ENCODE data around the gene SDK1. TPM values are rescaled to one million over a fixed set of nuclear protein-coding genes. Genes with fewer than 3 reads are reported as not detected.
A peak's percentile ranks its signal among the peaks of the same experiment; 100 is the strongest.

The SDK1 gene
- total RNA-seq, 4 donors from 2014 or later, result 2.5 to 12.9 (median 6.1) TPM

DNA sequence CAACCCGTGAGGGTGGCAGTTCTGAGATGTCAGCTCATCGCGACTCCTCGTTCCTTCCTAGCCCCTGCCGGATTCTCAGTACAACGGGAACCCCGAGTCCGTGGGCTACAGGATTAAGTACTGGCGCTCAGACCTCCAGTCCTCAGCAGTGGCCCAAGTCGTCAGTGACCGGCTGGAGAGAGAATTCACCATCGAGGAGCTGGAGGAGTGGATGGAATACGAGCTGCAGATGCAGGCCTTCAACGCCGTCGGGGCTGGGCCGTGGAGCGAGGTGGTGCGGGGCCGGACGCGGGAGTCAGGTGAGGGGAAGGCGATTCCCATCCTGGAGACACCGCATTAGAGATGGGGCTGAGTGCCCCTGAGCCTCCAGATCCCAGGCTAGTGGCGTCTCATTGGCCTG is 812.9 kb downstream of the SDK1 start:
- Histone ChIP-seq H3K36me3 (no peaks in the 10 kb centered on the region), H3K4me3 (no peak overlapping the region), H3K4me1 (no peaks in the 10 kb centered on the region), H3K27me3 (no peaks in the 10 kb centered on the region), H3K9me3 (no peaks in the 10 kb centered on the region), H3K27ac (no peak overlapping the region)
- DNase-seq (ENCODE audit: low spot score in 2 of 2), result peak in 1 of 2 donors; percentile 39
- no peak for TF ChIP-seq POLR2A (IDR thresholded peaks at IDR 0.05)
- TF ChIP-seq POLR2AphosphoS5 (IDR thresholded peaks at IDR 0.05), result no peak
- TF ChIP-seq EP300 (IDR thresholded peaks at IDR 0.05), result no peak
- TF ChIP-seq, protein P1, sequence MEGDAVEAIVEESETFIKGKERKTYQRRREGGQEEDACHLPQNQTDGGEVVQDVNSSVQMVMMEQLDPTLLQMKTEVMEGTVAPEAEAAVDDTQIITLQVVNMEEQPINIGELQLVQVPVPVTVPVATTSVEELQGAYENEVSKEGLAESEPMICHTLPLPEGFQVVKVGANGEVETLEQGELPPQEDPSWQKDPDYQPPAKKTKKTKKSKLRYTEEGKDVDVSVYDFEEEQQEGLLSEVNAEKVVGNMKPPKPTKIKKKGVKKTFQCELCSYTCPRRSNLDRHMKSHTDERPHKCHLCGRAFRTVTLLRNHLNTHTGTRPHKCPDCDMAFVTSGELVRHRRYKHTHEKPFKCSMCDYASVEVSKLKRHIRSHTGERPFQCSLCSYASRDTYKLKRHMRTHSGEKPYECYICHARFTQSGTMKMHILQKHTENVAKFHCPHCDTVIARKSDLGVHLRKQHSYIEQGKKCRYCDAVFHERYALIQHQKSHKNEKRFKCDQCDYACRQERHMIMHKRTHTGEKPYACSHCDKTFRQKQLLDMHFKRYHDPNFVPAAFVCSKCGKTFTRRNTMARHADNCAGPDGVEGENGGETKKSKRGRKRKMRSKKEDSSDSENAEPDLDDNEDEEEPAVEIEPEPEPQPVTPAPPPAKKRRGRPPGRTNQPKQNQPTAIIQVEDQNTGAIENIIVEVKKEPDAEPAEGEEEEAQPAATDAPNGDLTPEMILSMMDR (IDR thresholded peaks at IDR 0.05), result no peak
- 98% methylated on average over 25 of the region's 25 CpGs for WGBS

DNA sequence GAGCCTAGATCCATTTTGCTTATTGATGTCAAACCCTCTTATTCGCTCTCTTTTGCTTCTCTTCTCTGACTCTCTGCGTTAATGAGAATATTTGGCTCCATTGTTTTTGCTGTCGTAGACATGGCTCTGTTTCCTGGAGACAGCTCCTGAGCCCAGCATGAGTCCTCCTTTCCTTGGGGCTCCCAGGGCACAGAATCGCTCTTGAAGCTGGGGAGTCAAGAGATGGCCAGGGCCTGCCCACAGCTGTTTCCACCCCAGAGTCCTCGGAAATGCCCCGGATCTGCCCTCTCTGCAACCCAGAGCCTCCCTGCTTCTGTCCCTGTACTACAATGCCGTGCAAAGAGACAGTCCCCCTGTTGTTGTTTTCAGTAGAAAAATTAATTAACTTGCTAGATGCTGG is 814.4 kb downstream of the SDK1 start:
- H3K9me3 ChIP-seq, result no peaks in the 10 kb centered on the region
- 95% methylated on average over 7 of the region's 7 CpGs for WGBS
- H3K4me3 ChIP-seq, result no peak overlapping the region
- no peaks in the 10 kb centered on the region for H3K27me3 ChIP-seq
- H3K27ac ChIP-seq, result no peak overlapping the region
- TF ChIP-seq POLR2A (IDR thresholded peaks at IDR 0.05), result no peak
- TF ChIP-seq POLR2AphosphoS5 (IDR thresholded peaks at IDR 0.05), result no peak
- TF ChIP-seq, protein P1 (IDR thresholded peaks at IDR 0.05), result no peak
- TF ChIP-seq EP300 (IDR thresholded peaks at IDR 0.05), result no peak
- H3K36me3 ChIP-seq, result no peaks in the 10 kb centered on the region
- no peaks in the 10 kb centered on the region for H3K4me1 ChIP-seq
- peak in 1 of 2 donors; percentile 21 for DNase-seq (ENCODE audit: low spot score in 2 of 2)

GRCh38 chr7:4115941-4116610 is 815.0 kb downstream of the SDK1 start:
- 88% methylated on average over 18 of the region's 19 CpGs for WGBS
- H3K9me3 ChIP-seq, result no peaks in the 10 kb centered on the region
- H3K4me1 ChIP-seq, result no peaks in the 10 kb centered on the region
- no peak overlapping the region for H3K4me3 ChIP-seq
- TF ChIP-seq, protein P1 (IDR thresholded peaks at IDR 0.05), result no peak
- TF ChIP-seq EP300 (IDR thresholded peaks at IDR 0.05), result no peak
- TF ChIP-seq POLR2AphosphoS5 (IDR thresholded peaks at IDR 0.05), result no peak
- no peak for TF ChIP-seq POLR2A (IDR thresholded peaks at IDR 0.05)
- H3K36me3 ChIP-seq, result no peaks in the 10 kb centered on the region
- H3K27me3 ChIP-seq, result no peaks in the 10 kb centered on the region
- H3K27ac ChIP-seq, result no peak overlapping the region
- DNase-seq (ENCODE audit: low spot score in 2 of 2), result peak in 1 of 2 donors; percentile 42

- Histone ChIP-seq H3K4me3 (no peak overlapping the region), H3K36me3 (no peaks in the 10 kb centered on the region), H3K4me1 (no peaks in the 10 kb centered on the region), H3K9me3 (no peaks in the 10 kb centered on the region), H3K27ac (no peak overlapping the region), H3K27me3 (no peaks in the 10 kb centered on the region)
- TF ChIP-seq POLR2A (IDR thresholded peaks at IDR 0.05) (no peak), EP300 (IDR thresholded peaks at IDR 0.05) (no peak)
- TF ChIP-seq, protein P1 (IDR thresholded peaks at IDR 0.05), result no peak
- 95% methylated on average over 3 of the region's 3 CpGs for WGBS
- DNase-seq (ENCODE audit: low spot score in 2 of 2), result no peak
Observed at GRCh38 chr7:4119848-4120247, 818.8 kb downstream of the SDK1 start.

DNA sequence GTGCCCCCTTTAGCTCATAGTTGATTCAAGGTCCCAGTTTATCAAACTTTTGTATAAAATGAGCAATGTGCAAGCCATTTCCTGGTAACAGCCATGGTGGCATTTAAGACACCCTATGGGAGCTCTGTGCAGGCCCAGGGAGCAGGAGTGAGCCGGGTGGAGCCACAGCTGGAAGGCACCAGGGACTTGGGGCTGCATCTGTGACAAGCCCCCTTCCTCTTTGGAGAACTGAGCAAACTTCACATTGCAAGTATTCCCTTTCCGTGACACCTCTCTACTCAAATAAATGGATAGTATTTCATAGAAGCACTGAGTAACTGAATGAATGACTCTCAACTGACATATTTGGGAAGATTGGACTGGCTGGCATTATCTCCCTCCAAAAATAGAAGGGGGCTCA is 822.3 kb downstream of the SDK1 start:
- peak in 1 of 2 donors; percentile 18 for DNase-seq (ENCODE audit: low spot score in 2 of 2)
- no peak for TF ChIP-seq POLR2A (IDR thresholded peaks at IDR 0.05)
- no peak for TF ChIP-seq POLR2AphosphoS5 (IDR thresholded peaks at IDR 0.05)
- no peak for TF ChIP-seq EP300 (IDR thresholded peaks at IDR 0.05)
- TF ChIP-seq, protein P1 (IDR thresholded peaks at IDR 0.05), result no peak
- no peaks in the 10 kb centered on the region for H3K27me3 ChIP-seq

More for the DNA sequence above, 822.3 kb downstream of the SDK1 start:
- no peaks in the 10 kb centered on the region for H3K4me1 ChIP-seq
- H3K9me3 ChIP-seq, result no peaks in the 10 kb centered on the region
- WGBS, result 94% methylated on average over 2 of the region's 2 CpGs
- no peaks in the 10 kb centered on the region for H3K36me3 ChIP-seq
- H3K27ac ChIP-seq, result no peak overlapping the region
- H3K4me3 ChIP-seq, result no peak overlapping the region
